HepG2 (cell line): ENCODE results near the gene MYLK.

ENCODE experiments used
- CAMTA2 ChIP-seq: sonication (generic); formaldehyde crosslinking; IDR thresholded peaks from 2 replicates; pipeline ENCODE4 v1.4.0; 2020; ENCODE audit warnings: mild to moderate bottlenecking, missing genetic modification reagents, borderline replicate concordance
- CBX5 ChIP-seq: sonication (generic); formaldehyde crosslinking; IDR thresholded peaks from 2 replicates; pipeline ENCODE4 v1.4.0; 2020; ENCODE audit warnings: missing genetic modification reagents, borderline replicate concordance
- RELA ChIP-seq: sonication (generic); formaldehyde crosslinking; IDR thresholded peaks from 2 replicates; pipeline ENCODE4 v1.4.0; 2020; ENCODE audit warnings: missing genetic modification reagents
- TARDBP ChIP-seq: sonication (generic); formaldehyde crosslinking; IDR thresholded peaks from 2 replicates; pipeline ENCODE4 v1.8.0; 2022; ENCODE audit warnings: mild to moderate bottlenecking, missing genetic modification reagents
- TF ChIP-seq, protein P1 (sequence below): sonication (generic); formaldehyde crosslinking; IDR thresholded peaks from 2 replicates; pipeline ENCODE4 v1.5.0; 2020; ENCODE audit warnings: missing genetic modification reagents
- TF ChIP-seq, protein P2 (sequence below): sonication (generic); formaldehyde crosslinking; IDR thresholded peaks from 2 replicates; pipeline ENCODE4 v1.4.0; 2020; ENCODE audit warnings: mild to moderate bottlenecking, missing genetic modification reagents
- TF ChIP-seq, protein P3 (sequence below): IDR thresholded peaks from 2 replicates; pipeline ENCODE4 v1.6.1; 2016; ENCODE audit warnings: control low read depth
- TF ChIP-seq, protein P4 (sequence below): sonication (generic); formaldehyde crosslinking; IDR thresholded peaks from 2 replicates; pipeline ENCODE4 v1.4.0; 2020; ENCODE audit warnings: missing genetic modification reagents, mild to moderate bottlenecking, borderline replicate concordance
- TF ChIP-seq, protein P5 (sequence below): sonication (generic); formaldehyde crosslinking; IDR thresholded peaks from 2 replicates; pipeline ENCODE4 v1.4.0; 2020; ENCODE audit warnings: mild to moderate bottlenecking, missing genetic modification reagents
- TF ChIP-seq, protein P6 (sequence below), 2 experiments: sonication (generic) in 1 of 2; formaldehyde crosslinking in 1 of 2; IDR thresholded peaks; 2 replicates each; pipeline versions ENCODE4 v1.5.1 to v1.6.1; 2011 to 2020; ENCODE audit warnings: borderline replicate concordance in 1 of 2, low read depth in 1 of 2, low read length in 1 of 2, mild to moderate bottlenecking in 1 of 2, missing genetic modification reagents in 1 of 2, moderate library complexity in 1 of 2
- TF ChIP-seq, protein P7 (sequence below): IDR thresholded peaks from 2 replicates; pipeline ENCODE4 v1.6.1; 2012; ENCODE audit warnings: low read length, improper control_type of control experiment

DNA sequence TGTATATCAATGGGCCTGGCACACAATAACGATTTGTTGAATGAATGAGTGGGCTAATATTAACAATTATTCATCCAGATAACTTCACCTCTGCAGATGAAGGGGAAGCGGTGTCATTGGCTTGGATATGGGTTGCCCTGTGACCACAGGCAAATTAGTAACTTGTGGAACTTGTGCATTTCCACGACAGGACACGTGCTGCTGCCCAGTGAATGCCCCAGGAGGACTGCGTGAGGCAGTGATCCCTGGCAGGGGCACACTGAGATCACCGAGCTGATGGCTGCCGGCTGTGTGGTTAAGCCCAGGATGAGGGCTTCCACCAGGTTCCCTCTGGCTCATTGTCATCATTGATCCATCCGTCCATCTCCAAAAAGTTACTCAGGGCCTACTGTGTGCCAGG, 215.2 kb downstream of the MYLK start:
- TF ChIP-seq, protein P1, sequence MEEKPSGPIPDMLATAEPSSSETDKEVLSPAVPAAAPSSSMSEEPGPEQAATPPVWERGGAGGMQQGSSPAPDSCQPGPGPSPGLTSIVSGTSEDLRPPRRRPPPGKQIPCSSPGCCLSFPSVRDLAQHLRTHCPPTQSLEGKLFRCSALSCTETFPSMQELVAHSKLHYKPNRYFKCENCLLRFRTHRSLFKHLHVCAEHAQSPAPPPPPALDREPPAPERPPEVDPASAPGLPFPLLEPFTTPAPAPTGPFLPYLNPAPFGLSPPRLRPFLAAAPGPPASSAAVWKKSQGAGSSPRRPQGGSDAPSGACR = no peak
- TF ChIP-seq, protein P2, sequence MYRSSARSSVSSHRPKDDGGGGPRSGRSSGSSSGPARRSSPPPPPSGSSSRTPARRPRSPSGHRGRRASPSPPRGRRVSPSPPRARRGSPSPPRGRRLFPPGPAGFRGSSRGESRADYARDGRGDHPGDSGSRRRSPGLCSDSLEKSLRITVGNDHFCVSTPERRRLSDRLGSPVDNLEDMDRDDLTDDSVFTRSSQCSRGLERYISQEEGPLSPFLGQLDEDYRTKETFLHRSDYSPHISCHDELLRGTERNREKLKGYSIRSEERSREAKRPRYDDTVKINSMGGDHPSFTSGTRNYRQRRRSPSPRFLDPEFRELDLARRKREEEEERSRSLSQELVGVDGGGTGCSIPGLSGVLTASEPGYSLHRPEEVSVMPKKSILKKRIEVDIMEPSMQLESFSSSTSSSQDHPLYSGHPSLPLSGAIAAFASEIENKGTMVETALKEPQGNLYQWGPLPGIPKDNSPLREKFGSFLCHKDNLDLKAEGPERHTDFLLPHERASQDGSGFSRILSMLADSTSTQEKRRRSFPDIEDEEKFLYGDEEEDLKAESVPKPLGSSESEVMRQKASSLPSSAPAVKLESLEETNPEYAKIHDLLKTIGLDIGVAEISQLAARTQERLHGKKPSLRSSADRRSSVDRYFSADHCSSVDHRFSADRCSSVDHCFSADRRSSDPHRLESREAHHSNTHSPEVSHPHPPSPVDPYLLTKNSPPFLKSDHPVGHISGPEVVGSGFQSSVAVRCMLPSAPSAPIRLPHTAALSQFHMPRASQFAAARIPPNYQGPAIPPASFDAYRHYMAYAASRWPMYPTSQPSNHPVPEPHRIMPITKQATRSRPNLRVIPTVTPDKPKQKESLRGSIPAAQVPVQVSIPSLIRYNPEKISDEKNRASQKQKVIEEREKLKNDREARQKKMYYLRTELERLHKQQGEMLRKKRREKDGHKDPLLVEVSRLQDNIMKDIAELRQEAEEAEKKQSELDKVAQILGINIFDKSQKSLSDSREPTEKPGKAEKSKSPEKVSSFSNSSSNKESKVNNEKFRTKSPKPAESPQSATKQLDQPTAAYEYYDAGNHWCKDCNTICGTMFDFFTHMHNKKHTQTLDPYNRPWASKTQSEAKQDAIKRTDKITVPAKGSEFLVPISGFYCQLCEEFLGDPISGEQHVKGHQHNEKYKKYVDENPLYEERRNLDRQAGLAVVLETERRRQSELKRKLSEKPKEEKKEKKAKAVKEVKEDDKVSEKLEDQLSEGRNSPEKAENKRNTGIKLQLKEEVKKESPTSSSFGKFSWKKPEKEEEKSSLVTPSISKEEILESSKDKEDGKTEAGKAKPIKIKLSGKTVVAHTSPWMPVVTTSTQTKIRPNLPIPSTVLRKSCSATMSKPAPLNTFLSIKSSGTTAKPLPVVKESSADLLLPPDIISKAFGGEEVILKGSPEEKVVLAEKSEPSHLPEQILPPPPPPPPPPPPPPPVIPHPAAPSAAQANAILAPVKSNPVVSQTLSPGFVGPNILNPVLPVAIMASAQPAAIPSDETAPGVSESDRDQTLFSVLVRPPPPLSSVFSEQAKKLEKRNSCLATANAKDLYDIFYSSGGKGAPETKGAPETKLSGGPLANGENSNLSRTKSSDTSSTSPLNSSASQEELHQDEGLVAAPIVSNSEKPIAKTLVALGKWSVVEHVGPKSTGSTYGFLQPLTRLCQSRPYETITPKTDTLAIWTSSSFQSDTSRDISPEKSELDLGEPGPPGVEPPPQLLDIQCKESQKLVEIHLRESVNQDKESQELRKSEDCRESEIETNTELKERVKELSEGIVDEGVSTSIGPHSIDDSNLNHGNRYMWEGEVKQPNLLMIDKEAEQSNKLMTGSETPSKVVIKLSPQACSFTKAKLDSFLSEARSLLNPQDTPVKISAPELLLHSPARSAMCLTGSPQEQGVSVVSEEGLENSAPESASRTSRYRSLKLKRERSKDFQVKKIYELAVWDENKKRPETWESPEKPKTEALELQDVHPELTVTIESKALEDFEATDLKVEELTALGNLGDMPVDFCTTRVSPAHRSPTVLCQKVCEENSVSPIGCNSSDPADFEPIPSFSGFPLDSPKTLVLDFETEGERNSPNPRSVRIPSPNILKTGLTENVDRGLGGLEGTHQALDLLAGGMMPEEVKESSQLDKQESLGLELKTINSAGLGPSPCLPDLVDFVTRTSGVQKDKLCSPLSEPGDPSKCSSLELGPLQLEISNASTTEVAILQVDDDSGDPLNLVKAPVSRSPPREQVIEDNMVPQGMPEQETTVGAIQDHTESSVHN (CRISPR knock-in tag) = no peak
- TF ChIP-seq, protein P3, sequence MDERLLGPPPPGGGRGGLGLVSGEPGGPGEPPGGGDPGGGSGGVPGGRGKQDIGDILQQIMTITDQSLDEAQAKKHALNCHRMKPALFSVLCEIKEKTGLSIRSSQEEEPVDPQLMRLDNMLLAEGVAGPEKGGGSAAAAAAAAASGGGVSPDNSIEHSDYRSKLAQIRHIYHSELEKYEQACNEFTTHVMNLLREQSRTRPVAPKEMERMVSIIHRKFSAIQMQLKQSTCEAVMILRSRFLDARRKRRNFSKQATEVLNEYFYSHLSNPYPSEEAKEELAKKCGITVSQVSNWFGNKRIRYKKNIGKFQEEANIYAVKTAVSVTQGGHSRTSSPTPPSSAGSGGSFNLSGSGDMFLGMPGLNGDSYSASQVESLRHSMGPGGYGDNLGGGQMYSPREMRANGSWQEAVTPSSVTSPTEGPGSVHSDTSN (CRISPR knock-in tag) = no peak
- TF ChIP-seq, protein P4, sequence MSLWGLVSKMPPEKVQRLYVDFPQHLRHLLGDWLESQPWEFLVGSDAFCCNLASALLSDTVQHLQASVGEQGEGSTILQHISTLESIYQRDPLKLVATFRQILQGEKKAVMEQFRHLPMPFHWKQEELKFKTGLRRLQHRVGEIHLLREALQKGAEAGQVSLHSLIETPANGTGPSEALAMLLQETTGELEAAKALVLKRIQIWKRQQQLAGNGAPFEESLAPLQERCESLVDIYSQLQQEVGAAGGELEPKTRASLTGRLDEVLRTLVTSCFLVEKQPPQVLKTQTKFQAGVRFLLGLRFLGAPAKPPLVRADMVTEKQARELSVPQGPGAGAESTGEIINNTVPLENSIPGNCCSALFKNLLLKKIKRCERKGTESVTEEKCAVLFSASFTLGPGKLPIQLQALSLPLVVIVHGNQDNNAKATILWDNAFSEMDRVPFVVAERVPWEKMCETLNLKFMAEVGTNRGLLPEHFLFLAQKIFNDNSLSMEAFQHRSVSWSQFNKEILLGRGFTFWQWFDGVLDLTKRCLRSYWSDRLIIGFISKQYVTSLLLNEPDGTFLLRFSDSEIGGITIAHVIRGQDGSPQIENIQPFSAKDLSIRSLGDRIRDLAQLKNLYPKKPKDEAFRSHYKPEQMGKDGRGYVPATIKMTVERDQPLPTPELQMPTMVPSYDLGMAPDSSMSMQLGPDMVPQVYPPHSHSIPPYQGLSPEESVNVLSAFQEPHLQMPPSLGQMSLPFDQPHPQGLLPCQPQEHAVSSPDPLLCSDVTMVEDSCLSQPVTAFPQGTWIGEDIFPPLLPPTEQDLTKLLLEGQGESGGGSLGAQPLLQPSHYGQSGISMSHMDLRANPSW = no peak
- TF ChIP-seq TARDBP (no peak), CBX5 (no peak), CAMTA2 (CRISPR knock-in tag) (no peak), RELA (CRISPR knock-in tag) (no peak)
- TF ChIP-seq, protein P5, sequence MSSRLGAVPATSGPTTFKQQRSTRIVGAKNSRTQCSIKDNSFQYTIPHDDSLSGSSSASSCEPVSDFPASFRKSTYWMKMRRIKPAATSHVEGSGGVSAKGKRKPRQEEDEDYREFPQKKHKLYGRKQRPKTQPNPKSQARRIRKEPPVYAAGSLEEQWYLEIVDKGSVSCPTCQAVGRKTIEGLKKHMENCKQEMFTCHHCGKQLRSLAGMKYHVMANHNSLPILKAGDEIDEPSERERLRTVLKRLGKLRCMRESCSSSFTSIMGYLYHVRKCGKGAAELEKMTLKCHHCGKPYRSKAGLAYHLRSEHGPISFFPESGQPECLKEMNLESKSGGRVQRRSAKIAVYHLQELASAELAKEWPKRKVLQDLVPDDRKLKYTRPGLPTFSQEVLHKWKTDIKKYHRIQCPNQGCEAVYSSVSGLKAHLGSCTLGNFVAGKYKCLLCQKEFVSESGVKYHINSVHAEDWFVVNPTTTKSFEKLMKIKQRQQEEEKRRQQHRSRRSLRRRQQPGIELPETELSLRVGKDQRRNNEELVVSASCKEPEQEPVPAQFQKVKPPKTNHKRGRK = no peak
- TF ChIP-seq, protein P6, sequence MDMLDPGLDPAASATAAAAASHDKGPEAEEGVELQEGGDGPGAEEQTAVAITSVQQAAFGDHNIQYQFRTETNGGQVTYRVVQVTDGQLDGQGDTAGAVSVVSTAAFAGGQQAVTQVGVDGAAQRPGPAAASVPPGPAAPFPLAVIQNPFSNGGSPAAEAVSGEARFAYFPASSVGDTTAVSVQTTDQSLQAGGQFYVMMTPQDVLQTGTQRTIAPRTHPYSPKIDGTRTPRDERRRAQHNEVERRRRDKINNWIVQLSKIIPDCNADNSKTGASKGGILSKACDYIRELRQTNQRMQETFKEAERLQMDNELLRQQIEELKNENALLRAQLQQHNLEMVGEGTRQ (IDR thresholded peaks at IDR 0.05; ENCODE audit: low read depth, low read length) = no peak
- TF ChIP-seq, protein P6 (CRISPR knock-in tag; IDR thresholded peaks at IDR 0.05; ENCODE audit: borderline replicate concordance) = no peak
- TF ChIP-seq, protein P7, sequence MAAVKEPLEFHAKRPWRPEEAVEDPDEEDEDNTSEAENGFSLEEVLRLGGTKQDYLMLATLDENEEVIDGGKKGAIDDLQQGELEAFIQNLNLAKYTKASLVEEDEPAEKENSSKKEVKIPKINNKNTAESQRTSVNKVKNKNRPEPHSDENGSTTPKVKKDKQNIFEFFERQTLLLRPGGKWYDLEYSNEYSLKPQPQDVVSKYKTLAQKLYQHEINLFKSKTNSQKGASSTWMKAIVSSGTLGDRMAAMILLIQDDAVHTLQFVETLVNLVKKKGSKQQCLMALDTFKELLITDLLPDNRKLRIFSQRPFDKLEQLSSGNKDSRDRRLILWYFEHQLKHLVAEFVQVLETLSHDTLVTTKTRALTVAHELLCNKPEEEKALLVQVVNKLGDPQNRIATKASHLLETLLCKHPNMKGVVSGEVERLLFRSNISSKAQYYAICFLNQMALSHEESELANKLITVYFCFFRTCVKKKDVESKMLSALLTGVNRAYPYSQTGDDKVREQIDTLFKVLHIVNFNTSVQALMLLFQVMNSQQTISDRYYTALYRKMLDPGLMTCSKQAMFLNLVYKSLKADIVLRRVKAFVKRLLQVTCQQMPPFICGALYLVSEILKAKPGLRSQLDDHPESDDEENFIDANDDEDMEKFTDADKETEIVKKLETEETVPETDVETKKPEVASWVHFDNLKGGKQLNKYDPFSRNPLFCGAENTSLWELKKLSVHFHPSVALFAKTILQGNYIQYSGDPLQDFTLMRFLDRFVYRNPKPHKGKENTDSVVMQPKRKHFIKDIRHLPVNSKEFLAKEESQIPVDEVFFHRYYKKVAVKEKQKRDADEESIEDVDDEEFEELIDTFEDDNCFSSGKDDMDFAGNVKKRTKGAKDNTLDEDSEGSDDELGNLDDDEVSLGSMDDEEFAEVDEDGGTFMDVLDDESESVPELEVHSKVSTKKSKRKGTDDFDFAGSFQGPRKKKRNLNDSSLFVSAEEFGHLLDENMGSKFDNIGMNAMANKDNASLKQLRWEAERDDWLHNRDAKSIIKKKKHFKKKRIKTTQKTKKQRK = no peak
